GM19397 (cell line): ENCODE measurements around the gene TTBK1.

ENCODE experiments used
- ATAC-seq: cut with Tn5 transposase; IDR thresholded peaks from one replicate; pipeline ENCODE4 v1.9.1; 2021; ENCODE audit warnings: mild to moderate bottlenecking, moderate library complexity; ENCODE audit not compliant: unreplicated experiment

TTBK1 gene

DNA sequence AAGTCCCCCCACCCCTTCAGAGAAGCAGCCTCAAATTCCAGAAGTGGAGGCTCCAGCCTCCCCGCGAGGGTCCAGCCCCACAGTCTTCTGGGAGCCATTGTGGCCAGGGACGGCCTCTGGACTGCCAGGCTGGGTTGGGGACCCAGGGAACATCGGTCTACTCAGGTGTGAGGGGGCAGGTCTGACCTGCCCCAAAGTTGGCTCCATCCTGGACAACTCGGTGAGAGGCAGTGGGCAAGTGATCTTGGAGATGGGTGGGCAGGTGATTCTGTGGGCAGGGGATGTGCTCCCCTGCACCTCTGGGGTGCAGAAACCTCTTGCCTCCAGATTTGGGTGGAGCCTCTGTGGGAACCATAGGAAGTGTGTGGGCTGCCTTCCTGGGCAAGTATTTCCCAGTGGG lies 42.6 kb downstream of the TTBK1 start:
- no peak for ATAC-seq

- ATAC-seq = no peak
Observed at GRCh38 chr6:43286456-43286979, 43.2 kb downstream of the TTBK1 start.

GRCh38 chr6:43286980-43287716 lies 43.9 kb downstream of the TTBK1 start:
- ATAC-seq = no peak

DNA sequence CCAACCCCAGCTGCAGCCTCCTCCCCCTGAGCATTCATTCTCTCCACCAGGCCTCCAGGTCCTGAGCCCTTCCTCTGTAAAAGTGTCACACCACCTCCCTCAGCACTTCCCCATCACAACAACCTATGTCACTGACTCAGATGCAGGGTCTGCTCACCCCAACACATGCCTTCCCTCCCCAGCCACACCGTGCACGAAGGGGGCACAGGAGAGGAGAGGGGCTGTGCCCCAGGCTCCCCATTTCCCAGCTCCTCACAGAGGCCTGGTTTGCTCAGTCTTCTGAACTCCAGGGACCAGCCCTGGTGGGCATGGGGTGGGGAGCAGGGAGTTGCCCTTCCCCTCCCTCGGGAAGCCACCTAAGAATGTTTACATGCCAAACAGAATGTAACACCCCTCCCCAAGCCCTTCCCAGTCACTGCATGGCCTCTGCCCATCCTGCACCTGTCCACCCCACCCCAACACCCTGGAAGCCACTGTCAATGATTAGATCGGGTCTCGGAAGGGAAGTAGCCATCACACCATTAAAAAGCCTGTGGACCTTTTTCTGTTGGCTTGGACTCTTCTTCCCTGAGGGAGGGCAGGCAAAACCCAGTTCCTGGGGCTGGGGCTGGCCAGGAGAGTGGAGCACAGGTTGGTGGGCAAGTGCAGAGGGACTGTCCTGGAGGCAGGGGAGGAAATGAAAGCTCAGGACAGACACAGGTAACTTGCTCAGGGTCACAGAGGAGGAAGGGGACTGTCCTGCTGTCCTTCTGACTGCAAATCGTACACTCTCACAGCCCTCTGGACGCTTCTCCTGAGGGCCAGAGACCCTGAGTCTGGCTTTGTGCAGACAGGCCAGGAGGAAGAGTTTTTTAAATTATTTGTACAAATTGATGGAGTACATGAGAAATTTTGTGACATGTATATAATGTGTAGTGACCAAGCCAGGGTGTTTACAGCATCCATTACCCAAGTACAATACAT lies 44.7 kb downstream of the TTBK1 start:
- ATAC-seq = no peak

GRCh38 chr6:43290339-43290904 lies 47.1 kb downstream of the TTBK1 start:
- no peak for ATAC-seq

DNA sequence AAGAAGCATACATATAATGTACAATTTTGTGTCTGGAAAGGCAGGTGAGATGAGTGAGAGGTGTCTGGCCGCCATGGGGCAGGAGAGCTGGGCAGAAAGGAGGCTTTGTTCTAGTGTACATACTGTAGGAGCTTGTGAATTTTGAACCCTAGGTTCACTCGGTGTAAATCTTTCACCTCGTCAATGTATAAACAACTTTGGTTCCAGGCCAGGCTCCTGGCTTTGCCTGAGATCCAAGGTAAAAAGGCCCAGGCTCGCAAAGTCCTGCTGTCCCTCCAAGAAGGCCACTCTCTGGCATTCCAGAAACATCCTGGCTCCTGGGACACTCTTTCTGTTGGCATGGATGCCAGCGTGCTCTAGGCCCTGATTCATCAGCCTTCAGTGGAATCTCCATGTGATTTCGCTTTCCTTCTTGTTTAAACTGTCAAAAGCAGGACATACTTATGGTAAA lies 47.6 kb downstream of the TTBK1 start:
- no peak for ATAC-seq

GRCh38 chr6:43291708-43292107 lies 48.4 kb downstream of the TTBK1 start:
- ATAC-seq = no peak

DNA sequence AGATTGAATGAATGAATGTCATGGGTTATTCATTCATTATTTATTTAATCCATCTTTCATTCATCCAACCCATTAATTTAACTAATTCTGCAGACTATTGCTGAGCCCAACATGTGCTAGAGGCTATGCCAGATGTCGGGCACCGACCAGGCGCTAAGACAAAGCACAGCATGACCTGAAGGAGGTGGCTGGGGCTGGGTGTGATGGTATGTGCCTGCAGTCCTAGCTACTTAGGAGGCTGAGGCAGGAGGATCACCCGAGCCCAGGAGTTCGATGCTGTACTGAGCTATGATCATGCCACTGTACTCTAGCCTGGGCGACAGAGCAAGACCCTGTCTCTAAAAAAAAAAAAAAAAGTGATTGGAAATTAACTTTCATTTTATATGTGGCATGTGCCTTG lies 49.1 kb downstream of the TTBK1 start:
- no peak for ATAC-seq

- no peak for ATAC-seq
Observed at GRCh38 chr6:43292763-43293318, 49.6 kb downstream of the TTBK1 start.

DNA sequence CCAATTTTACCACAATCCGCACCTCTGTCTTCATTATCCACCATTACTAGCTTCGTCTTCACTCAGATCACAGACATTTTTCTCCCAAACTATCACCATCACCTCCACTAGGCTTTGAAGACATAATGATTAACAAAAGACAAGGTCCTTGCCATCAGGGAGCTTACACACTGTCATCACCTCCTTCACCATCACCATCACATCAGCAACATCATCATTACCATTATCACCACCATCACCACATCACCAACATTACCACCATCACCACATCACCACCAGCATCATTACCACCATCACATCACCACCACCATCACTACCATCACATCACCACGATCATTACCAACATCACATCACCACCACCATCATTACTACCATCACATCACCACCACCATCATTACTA lies 50.4 kb downstream of the TTBK1 start:
- no peak for ATAC-seq

- ATAC-seq = no peak
Observed at GRCh38 chr6:43294536-43294935, 51.3 kb downstream of the TTBK1 start.

- no peak for ATAC-seq
Observed at GRCh38 chr6:43295456-43295855, 52.2 kb downstream of the TTBK1 start.

GRCh38 chr6:43296780-43297497 lies 53.7 kb downstream of the TTBK1 start:
- no peak for ATAC-seq

DNA sequence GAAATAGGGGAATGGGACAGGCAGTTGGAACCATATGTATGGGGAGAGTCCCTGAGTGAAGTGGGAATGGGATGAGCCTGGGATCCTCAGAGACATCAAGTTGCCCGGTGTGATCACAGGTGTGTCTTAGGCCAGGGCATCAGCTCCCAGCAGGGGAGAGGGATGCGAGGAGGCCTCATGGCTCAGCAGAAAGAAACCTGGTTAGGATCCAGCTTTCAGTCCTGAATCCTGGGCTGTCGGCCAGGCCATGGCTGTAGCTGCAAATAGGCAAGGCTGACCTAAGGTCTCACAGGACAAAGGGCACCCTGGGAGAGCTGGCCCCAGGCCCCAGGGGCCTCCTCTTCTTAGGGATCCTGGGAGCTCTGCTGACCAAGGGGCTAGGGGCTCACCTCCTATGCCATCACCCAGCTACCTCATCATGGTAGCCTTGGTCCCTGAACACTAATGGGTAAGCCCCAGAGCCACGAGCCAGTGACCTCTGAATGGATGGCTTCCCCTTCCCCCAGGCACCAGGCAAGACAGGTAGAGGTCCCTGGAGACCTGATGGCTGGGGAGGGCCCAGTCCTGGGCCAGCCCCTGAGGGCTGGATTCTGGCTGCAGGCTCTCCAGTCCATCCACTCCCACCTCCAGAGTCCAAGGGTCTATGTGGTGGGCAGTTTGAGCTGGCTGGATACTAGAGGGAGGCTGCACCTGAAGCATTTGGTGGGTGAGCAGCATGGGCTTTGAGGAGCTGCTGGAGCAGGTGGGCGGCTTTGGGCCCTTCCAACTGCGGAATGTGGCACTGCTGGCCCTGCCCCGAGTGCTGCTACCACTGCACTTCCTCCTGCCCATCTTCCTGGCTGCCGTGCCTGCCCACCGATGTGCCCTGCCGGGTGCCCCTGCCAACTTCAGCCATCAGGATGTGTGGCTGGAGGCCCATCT lies 54.6 kb downstream of the TTBK1 start, which contains the start of gene SLC22A7:
Gene SLC22A7 (plus strand): TSS at position 617 of the 921 bp plus-strand sequence. CDS start 99 bp downstream, at position 716.
- ATAC-seq = no peak

DNA sequence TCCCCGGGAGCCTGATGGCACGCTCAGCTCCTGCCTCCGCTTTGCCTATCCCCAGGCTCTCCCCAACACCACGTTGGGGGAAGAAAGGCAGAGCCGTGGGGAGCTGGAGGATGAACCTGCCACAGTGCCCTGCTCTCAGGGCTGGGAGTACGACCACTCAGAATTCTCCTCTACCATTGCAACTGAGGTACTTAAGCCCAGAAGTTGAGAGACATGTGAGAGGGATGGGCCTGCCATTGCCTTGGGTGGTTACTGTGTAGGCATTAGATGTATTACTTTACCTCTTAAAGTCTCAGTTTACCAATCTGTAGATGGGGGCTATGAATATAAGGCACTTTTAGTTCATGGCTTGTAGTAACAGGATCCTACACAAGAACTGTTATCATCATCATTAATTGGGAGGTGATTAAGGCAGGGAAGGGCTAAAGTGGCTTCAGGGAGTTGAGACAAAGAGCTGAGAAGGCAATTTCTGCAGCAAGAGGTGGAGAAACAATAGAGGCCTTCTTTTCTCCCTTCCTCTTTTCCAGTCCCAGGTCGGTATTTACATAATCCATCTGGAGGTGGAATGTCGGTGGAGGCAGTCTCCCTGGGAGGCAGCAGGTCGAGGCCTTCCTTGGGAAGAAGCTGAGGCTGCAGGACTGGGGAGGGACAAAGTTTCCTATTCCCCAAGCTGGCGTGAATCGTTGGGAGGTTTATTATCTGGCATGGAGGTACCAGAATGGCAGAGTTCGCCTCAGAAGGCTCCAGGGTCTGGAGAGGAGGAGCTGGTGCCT lies 55.5 kb downstream of the TTBK1 start:
- no peak for ATAC-seq

DNA sequence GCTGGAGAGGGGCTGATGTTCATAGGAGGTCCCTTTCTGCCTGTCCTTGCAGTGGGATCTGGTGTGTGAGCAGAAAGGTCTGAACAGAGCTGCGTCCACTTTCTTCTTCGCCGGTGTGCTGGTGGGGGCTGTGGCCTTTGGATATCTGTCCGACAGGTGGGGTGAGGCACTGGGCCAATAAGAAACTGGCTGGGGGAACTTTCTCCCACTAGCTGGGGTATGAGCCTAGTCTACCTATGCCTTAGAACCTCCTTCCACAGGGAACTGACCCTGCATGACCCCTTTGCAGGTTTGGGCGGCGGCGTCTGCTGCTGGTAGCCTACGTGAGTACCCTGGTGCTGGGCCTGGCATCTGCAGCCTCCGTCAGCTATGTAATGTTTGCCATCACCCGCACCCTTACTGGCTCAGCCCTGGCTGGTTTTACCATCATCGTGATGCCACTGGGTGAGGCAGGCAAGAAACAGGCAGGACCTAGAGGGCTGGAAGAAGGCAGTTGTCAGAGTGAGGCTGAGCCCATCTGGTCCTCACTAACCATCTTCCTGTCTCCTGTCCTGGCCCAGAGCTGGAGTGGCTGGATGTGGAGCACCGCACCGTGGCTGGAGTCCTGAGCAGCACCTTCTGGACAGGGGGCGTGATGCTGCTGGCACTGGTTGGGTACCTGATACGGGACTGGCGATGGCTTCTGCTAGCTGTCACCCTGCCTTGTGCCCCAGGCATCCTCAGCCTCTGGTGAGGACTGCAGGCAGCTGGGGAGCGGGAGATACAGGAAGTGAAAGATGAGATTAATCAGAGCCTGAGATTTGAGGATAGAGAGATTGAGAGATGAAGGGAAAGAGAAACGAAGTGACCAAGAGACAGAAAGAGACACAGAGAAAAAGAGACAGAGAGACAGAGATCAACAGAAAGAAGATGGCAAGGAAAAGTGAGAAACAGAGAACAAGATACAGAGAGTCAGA lies 56.3 kb downstream of the TTBK1 start:
- no peak for ATAC-seq
